Neural progenitor cell (in vitro differentiated cells): ENCODE data around the gene PUM2. TPM values are rescaled to one million over a fixed set of nuclear protein-coding genes. Genes with fewer than 3 reads are reported as not detected.
"Not testable (repeated sequence)": the region's sequence is repeated elsewhere in the genome, so short reads cannot be mapped to it uniquely, and the experiment has no call there.

Source experiments
- DNase-seq: peaks from one replicate; pipeline ENCODE4 v3.0.0-alpha.2; 2016; ENCODE audit warnings: low spot score
- H2AFZ ChIP-seq: fragments of 200-600 bp; sonication (generic); replicated peaks from 2 replicates; pipeline ENCODE4 v1.6.1; 2016; ENCODE audit warnings: antibody characterized with exemption
- H3F3A ChIP-seq: fragments of 200-600 bp; sonication (generic); 2 replicates; pipeline ENCODE4 v1.6.1; 2016; ENCODE audit warnings: antibody characterized with exemption, low read depth
- H3K27ac ChIP-seq: fragments of 200-600 bp; sonication (generic); 2 replicates; pipeline ENCODE4 v1.5.1; 2016; ENCODE audit warnings: mild to moderate bottlenecking
- H3K27me3 ChIP-seq: fragments of 200-600 bp; sonication (generic); 2 replicates; pipeline ENCODE4 v1.6.1; 2016; ENCODE audit warnings: mild to moderate bottlenecking, moderate library complexity
- H3K36me3 ChIP-seq: fragments of 200-600 bp; sonication (generic); 2 replicates; pipeline ENCODE4 v1.5.1; 2016
- H3K4me1 ChIP-seq: fragments of 200-600 bp; sonication (generic); 2 replicates; pipeline ENCODE4 v1.6.1; 2016; ENCODE audit warnings: mixed run types
- H3K4me2 ChIP-seq: fragments of 200-600 bp; sonication (generic); 2 replicates; pipeline ENCODE4 v1.6.1; 2016
- H3K4me3 ChIP-seq: fragments of 200-600 bp; sonication (generic); 2 replicates; pipeline ENCODE4 v1.5.1; 2016
- H3K79me2 ChIP-seq: fragments of 200-600 bp; sonication (generic); 2 replicates; pipeline ENCODE4 v1.6.1; 2016; ENCODE audit warnings: low read depth
- H3K9ac ChIP-seq: fragments of 200-600 bp; sonication (generic); 2 replicates; pipeline ENCODE4 v1.6.1; 2016
- H3K9me3 ChIP-seq: fragments of 200-600 bp; sonication (generic); 2 replicates; pipeline ENCODE4 v1.5.1; 2016; ENCODE audit warnings: low read depth
- H4K20me1 ChIP-seq: fragments of 200-600 bp; sonication (generic); 2 replicates; pipeline ENCODE4 v1.6.1; 2016; ENCODE audit warnings: low read depth
- H3K27ac Mint-ChIP-seq: 3 replicates; pipeline ENCODE4 v1.8.0; 2021; ENCODE audit warnings: mixed read lengths
- H3K27me3 Mint-ChIP-seq: 2 replicates; pipeline ENCODE4 v1.8.0; 2022; ENCODE audit warnings: low read depth, mild to moderate bottlenecking, inconsistent platforms, moderate library complexity, mixed read lengths; ENCODE audit not compliant: insufficient read depth
- H3K36me3 Mint-ChIP-seq: 3 replicates; pipeline ENCODE4 v1.8.0; 2021; ENCODE audit warnings: mixed read lengths
- H3K4me1 Mint-ChIP-seq: 3 replicates; pipeline ENCODE4 v1.8.0; 2021; ENCODE audit warnings: mixed read lengths
- H3K4me3 Mint-ChIP-seq: 3 replicates; pipeline ENCODE4 v1.8.0; 2021; ENCODE audit warnings: mild to moderate bottlenecking, moderate library complexity, mixed read lengths
- H3K9me3 Mint-ChIP-seq: 3 replicates; pipeline ENCODE4 v1.8.0; 2020; ENCODE audit warnings: mixed read lengths
- CTCF ChIP-seq: fragments of 200-600 bp; sonication (generic); IDR thresholded peaks from 2 replicates; pipeline ENCODE4 v1.5.1; 2017; ENCODE audit warnings: antibody characterized with exemption, mild to moderate bottlenecking
- EZH2 ChIP-seq: fragments of 200-600 bp; sonication (generic); IDR thresholded peaks from 2 replicates; pipeline ENCODE4 v1.6.1; 2017; ENCODE audit warnings: antibody characterized with exemption, mild to moderate bottlenecking, moderate library complexity
- EZH2phosphoT487 ChIP-seq: fragments of 200-600 bp; sonication (generic); IDR thresholded peaks from 2 replicates; pipeline ENCODE4 v1.6.1; 2017; ENCODE audit warnings: antibody characterized with exemption
- total RNA-seq: library from RNA; depleted of rRNA; stranded (reverse); fragments of >200 nt; gene quantifications from 2 replicates; pipeline ENCODE4 v1.2.3, GENCODE V29; 2015; ENCODE audit warnings: low replicate concordance

The PUM2 gene
- total RNA-seq, 1 donor from 2014 or later: 88.4 TPM

GRCh38 chr2:20378341-20378740 lies 27.7 kb upstream of the PUM2 start:
- Histone ChIP-seq H3K27me3 (no peaks in the 10 kb centered on the region), H2AFZ (no peak overlapping the region), H3K4me1 (peaks cover 12% of the 10 kb centered on the region), H3K4me2 (no peak overlapping the region), H4K20me1 (no peaks in the 10 kb centered on the region), H3K27ac (no peak overlapping the region), H3K4me3 (no peak overlapping the region), H3K36me3 (no peaks in the 10 kb centered on the region), H3K9me3 (no peaks in the 10 kb centered on the region), H3K79me2 (no peaks in the 10 kb centered on the region), H3F3A (peaks cover 9% of the 10 kb centered on the region), H3K9ac (no peak overlapping the region)
- Mint-ChIP-seq H3K9me3 (no peaks in the 10 kb centered on the region), H3K4me1 (peaks cover 22% of the 10 kb centered on the region), H3K27me3 (peaks cover 15% of the 10 kb centered on the region), H3K4me3 (no peak overlapping the region), H3K27ac (peak overlapping the region; percentile 22), H3K36me3 (no peaks in the 10 kb centered on the region)
- TF ChIP-seq EZH2 (no peak), EZH2phosphoT487 (no peak), CTCF (no peak)
- DNase-seq: no peak

- no peak overlapping the region for H3K9ac ChIP-seq
- H3K27ac Mint-ChIP-seq: no peak overlapping the region
Observed at GRCh38 chr2:20377741-20378140, 27.1 kb upstream of the PUM2 start.

GRCh38 chr2:20374982-20375381 lies 24.3 kb upstream of the PUM2 start:
- not testable (repeated sequence) for H3K79me2 ChIP-seq, H3K9ac ChIP-seq, H3K27me3 ChIP-seq, H3K4me1 Mint-ChIP-seq, DNase-seq, H3K9me3 Mint-ChIP-seq, H3F3A ChIP-seq, H3K27ac Mint-ChIP-seq, H4K20me1 ChIP-seq, H3K36me3 ChIP-seq, H3K4me3 ChIP-seq, H3K4me3 Mint-ChIP-seq, H3K4me2 ChIP-seq, H3K9me3 ChIP-seq, H3K27ac ChIP-seq, H3K27me3 Mint-ChIP-seq, H3K4me1 ChIP-seq, H3K36me3 Mint-ChIP-seq
- peak overlapping the region; percentile 94 for H2AFZ ChIP-seq

More at GRCh38 chr2:20377741-20378140, 27.1 kb upstream of the PUM2 start:
- H3K27ac ChIP-seq: no peak overlapping the region
- H3K4me1 ChIP-seq: peaks cover 12% of the 10 kb centered on the region
- no peak for TF ChIP-seq EZH2phosphoT487
- no peak for TF ChIP-seq CTCF
- TF ChIP-seq EZH2: no peak
- no peak overlapping the region for H3K4me2 ChIP-seq
- no peak overlapping the region for H3K4me3 Mint-ChIP-seq
- H3K9me3 ChIP-seq: no peaks in the 10 kb centered on the region
- peaks cover 9% of the 10 kb centered on the region for H3F3A ChIP-seq
- no peaks in the 10 kb centered on the region for H3K79me2 ChIP-seq
- H2AFZ ChIP-seq: no peak overlapping the region
- peaks cover 22% of the 10 kb centered on the region for H3K4me1 Mint-ChIP-seq
- no peaks in the 10 kb centered on the region for H3K9me3 Mint-ChIP-seq
- no peaks in the 10 kb centered on the region for H3K36me3 ChIP-seq
- no peaks in the 10 kb centered on the region for H3K27me3 ChIP-seq
- no peak for DNase-seq
- H3K27me3 Mint-ChIP-seq: peaks cover 12% of the 10 kb centered on the region
- H4K20me1 ChIP-seq: no peaks in the 10 kb centered on the region
- H3K36me3 Mint-ChIP-seq: no peaks in the 10 kb centered on the region
- no peak overlapping the region for H3K4me3 ChIP-seq

GRCh38 chr2:20372896-20373640 lies 22.4 kb upstream of the PUM2 start:
- DNase-seq: no peak
- no peaks in the 10 kb centered on the region for H3F3A ChIP-seq
- H3K9me3 ChIP-seq: no peaks in the 10 kb centered on the region
- no peaks in the 10 kb centered on the region for H4K20me1 ChIP-seq
- Mint-ChIP-seq H3K27me3 (peaks cover 12% of the 10 kb centered on the region), H3K4me1 (peaks cover 4% of the 10 kb centered on the region), H3K27ac (no peak overlapping the region), H3K9me3 (peaks cover 15% of the 10 kb centered on the region), H3K4me3 (no peak overlapping the region), H3K36me3 (no peaks in the 10 kb centered on the region)
- H3K4me1 ChIP-seq: peaks cover 7% of the 10 kb centered on the region
- H3K27ac ChIP-seq: no peak overlapping the region
- H2AFZ ChIP-seq: no peak overlapping the region
- no peak overlapping the region for H3K9ac ChIP-seq
- H3K79me2 ChIP-seq: no peaks in the 10 kb centered on the region
- no peaks in the 10 kb centered on the region for H3K27me3 ChIP-seq
- H3K4me2 ChIP-seq: no peak overlapping the region
- TF ChIP-seq CTCF: no peak
- H3K4me3 ChIP-seq: no peak overlapping the region
- no peaks in the 10 kb centered on the region for H3K36me3 ChIP-seq
